Thymus (tissue), 11 donors: ENCODE results near the gene FBXL15. TPM values are rescaled to one million over a fixed set of nuclear protein-coding genes. Genes with fewer than 3 reads are reported as not detected.

Source experiments
- DNase-seq, 9 donors: peaks; one replicate each; pipeline ENCODE4 v3.0.0-alpha.2; 2013; ENCODE audit warnings: low spot score in 9 of 9, low read depth in 6 of 9, missing footprints in 1 of 9
- H3K27ac ChIP-seq, 2 donors: one replicate each; pipeline ENCODE4 v1.5.1; 2013; ENCODE audit warnings: control low read depth in 1 of 2, low read depth in 1 of 2, low read length in 1 of 2, mild to moderate bottlenecking in 1 of 2, moderate library complexity in 1 of 2
- H3K27me3 ChIP-seq, 2 donors: one replicate each; pipeline ENCODE4 v1.5.1; 2013; ENCODE audit warnings: low read length in 1 of 2; ENCODE audit not compliant: control insufficient read depth in 2 of 2, insufficient read depth in 1 of 2
- H3K36me3 ChIP-seq, 2 donors: one replicate each; pipeline ENCODE4 v1.5.1; 2013; ENCODE audit warnings: low read length in 1 of 2, mild to moderate bottlenecking in 1 of 2, moderate library complexity in 1 of 2; ENCODE audit not compliant: control insufficient read depth in 2 of 2, insufficient read depth in 2 of 2
- H3K4me1 ChIP-seq, 2 donors: one replicate each; pipeline ENCODE4 v1.5.1; 2013; ENCODE audit warnings: low read length in 2 of 2; ENCODE audit not compliant: control insufficient read depth in 2 of 2, insufficient read depth in 2 of 2
- H3K4me3 ChIP-seq, 2 donors: one replicate each; pipeline ENCODE4 v1.5.1; 2013; ENCODE audit warnings: low read length in 2 of 2, control low read depth in 1 of 2, mild to moderate bottlenecking in 1 of 2
- H3K9me3 ChIP-seq, 2 donors: one replicate each; pipeline ENCODE4 v1.5.1; 2013; ENCODE audit warnings: low read length in 1 of 2, mild to moderate bottlenecking in 1 of 2; ENCODE audit not compliant: control insufficient read depth in 2 of 2, insufficient read depth in 1 of 2
- WGBS: extraction: QIAGEN DNeasy Blood & Tissue Kit; methylation state at CpG from one replicate; pipeline ENCODE4 v1.1.7; 2013; 5-methylcytosine and 5-hydroxymethylcytosine counted together
- polyA plus RNA-seq: library from polyadenylated mRNA; stranded (reverse); fragments of 200-250 nt; gene quantifications from one replicate; pipeline ENCODE4 v1.2.3, GENCODE V29; 2013
- total RNA-seq: library from RNA; stranded (reverse); fragments of 120-200 nt; gene quantifications from one replicate; pipeline ENCODE4 v1.2.4, GENCODE V29; 2013
- donor health status: healthy.

The FBXL15 gene
- total and polyA plus RNA-seq, 2 donors, result 7.8 to 12.0 TPM

DNA sequence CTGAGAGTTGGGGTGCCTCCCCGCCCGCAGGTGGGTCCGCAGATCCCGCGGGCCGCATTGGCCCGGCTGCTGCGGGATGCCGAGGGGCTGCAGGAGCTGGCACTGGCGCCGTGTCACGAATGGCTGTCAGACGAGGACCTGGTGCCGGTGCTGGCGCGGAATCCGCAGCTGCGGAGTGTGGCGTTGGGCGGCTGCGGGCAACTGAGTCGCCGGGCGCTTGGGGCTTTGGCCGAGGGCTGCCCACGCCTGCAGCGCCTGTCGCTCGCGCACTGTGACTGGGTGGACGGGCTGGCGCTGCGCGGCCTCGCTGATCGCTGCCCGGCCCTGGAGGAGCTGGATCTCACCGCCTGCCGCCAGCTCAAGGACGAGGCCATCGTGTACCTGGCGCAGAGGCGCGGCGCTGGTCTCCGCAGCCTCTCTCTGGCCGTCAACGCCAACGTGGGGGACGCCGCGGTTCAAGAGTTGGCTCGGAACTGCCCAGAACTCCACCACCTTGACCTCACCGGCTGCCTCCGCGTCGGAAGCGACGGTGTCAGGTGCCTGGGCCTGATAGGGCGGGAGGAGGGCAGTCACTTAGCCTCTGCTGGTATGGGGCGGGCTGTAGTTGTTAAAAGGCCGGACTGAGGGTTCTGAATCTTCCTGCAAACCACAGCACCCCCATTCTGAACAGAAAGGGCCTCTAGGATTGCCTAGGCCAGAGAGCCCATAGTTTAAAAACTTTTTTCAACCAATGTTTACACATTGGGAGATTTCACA, 1.3 kb downstream of the FBXL15 start:
- Histone ChIP-seq H3K4me3 (peak overlapping the region; percentile 63 to 66), H3K36me3 (peaks cover 14 to 18% of the 10 kb centered on the region in 2 donors), H3K9me3 (peaks cover 0 to 12% of the 10 kb centered on the region in 2 donors), H3K27ac (peak overlapping the region; percentile 26 to 64), H3K4me1 (peaks cover 33 to 39% of the 10 kb centered on the region in 2 donors), H3K27me3 (peaks cover 22 to 61% of the 10 kb centered on the region in 2 donors)
- peak in 1 of 9 donors; percentile 33 for DNase-seq
- WGBS, result 2% methylated on average over 62 of the region's 62 CpGs

DNA sequence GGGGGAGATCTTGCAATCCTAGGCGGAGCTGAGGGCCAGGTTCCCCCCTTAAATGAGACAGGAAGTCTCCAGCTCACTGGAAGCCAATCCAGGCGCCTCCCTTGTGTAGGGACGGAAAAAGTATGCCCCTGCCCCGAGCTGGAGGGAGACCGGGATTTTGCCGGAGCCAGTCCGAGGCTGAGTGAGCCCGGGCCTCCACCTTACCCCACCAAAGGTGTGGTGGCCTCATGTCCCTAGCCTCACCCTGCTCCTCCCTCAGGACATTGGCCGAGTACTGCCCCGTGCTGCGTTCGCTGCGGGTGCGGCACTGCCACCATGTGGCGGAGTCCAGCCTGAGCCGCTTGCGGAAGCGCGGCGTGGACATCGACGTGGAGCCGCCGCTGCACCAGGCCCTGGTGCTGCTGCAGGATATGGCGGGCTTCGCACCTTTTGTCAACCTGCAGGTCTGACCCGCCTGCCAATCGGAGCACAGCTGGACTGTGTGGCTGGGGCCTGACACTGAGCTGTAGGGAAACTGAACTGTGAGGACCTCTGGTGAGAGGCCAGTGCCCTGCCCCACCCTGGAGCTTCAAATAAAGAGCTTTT, 2.0 kb downstream of the FBXL15 start:
- peaks cover 14 to 18% of the 10 kb centered on the region in 2 donors for H3K36me3 ChIP-seq
- H3K4me1 ChIP-seq, result peaks cover 33 to 39% of the 10 kb centered on the region in 2 donors
- no peak overlapping the region for H3K27ac ChIP-seq
- WGBS, result 27% methylated on average over 28 of the region's 28 CpGs
- H3K9me3 ChIP-seq, result peaks cover 0 to 12% of the 10 kb centered on the region in 2 donors
- H3K4me3 ChIP-seq, result peak overlapping the region; percentile 63 to 66
- peak in 1 of 9 donors; percentile 28 for DNase-seq
- peaks cover 19 to 54% of the 10 kb centered on the region in 2 donors for H3K27me3 ChIP-seq

DNA sequence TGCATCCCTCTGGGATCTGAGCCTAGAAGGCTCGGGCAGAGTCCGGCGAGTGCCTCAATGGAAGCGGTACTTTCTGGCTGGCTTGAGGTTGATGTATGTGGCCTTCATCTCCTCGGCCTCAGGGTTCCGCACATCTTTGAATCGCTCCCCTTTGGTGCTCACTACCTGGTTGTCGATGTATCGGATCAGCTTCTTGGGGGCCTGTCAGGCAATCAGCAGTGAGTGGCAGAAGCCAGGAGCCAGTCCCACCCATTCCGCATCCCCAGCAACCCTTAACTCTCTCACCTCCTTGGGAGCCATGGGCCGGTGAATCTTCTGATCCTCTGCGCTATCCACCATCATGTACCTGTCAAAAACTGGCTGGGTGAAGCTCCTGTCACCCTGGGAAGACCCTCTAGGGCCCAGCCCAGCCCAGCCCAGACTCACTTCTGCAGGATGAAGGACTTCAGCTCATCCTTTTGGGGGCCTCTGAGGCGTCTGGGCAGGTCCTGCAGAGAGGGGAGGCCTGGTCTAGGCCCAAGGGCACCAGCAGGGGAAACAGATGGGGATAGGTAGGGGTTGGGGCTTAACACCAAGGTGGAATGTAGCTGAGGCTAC, 2.8 kb downstream of the FBXL15 start:
- no peak overlapping the region for H3K4me3 ChIP-seq
- DNase-seq, result no peak
- H3K9me3 ChIP-seq, result peaks cover 0 to 12% of the 10 kb centered on the region in 2 donors
- peaks cover 33 to 39% of the 10 kb centered on the region in 2 donors for H3K4me1 ChIP-seq
- no peak overlapping the region for H3K27ac ChIP-seq
- WGBS, result 98% methylated on average over 13 of the region's 13 CpGs
- H3K27me3 ChIP-seq, result peaks cover 15 to 45% of the 10 kb centered on the region in 2 donors
- peaks cover 14 to 18% of the 10 kb centered on the region in 2 donors for H3K36me3 ChIP-seq

DNA sequence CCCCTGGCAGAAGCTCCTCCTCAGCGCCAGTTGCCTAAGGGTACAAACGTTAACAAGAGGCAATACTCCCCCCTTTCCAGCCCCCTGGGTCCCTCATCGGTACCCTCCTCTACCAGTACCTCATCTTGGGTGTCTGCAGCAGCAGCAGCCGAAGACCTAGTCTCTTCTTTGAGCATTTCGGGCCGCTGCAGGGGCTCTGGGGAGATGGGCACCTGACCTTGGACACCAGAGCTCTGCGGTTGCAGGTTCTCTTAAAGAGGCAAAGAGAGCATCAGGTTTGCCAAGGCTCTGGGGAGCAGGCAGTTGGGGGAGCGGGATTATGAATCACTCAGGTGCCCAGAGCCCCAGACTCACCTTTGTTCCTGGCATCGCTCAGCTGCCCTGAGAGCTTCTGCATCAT, 3.5 kb downstream of the FBXL15 start:
- H3K36me3 ChIP-seq, result peaks cover 14 to 18% of the 10 kb centered on the region in 2 donors
- no peak overlapping the region for H3K4me3 ChIP-seq
- no peak overlapping the region for H3K27ac ChIP-seq
- peaks cover 0 to 12% of the 10 kb centered on the region in 2 donors for H3K9me3 ChIP-seq
- peaks cover 8 to 39% of the 10 kb centered on the region in 2 donors for H3K27me3 ChIP-seq
- whole genome bisulfite sequencing, result 97% methylated on average over 9 of the region's 9 CpGs
- DNase-seq, result no peak
- peaks cover 32 to 35% of the 10 kb centered on the region in 2 donors for H3K4me1 ChIP-seq

DNA sequence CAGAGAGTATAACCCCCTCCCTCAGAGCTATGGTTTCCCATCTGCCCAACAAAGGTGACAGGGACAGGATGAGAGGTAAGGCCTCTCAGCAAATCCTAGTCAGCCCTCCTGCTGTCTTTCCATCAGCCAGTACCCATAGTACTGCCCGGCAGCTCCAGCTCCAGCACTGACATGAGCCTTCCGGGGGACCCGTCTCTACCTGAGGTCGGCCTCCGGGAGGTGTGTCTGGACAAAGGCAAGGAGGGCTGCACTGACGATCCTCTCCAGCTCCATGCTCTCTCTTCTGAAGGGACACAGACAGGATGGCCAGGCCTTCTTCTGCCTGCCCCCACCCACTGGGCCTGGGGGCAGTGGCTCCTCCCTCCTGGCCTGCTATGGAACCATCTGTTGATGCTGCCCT, 4.3 kb downstream of the FBXL15 start:
- DNase-seq, result no peak
- Histone ChIP-seq H3K27ac (no peak overlapping the region), H3K4me1 (peaks cover 24 to 27% of the 10 kb centered on the region in 2 donors), H3K4me3 (no peak overlapping the region), H3K27me3 (peaks cover 6 to 31% of the 10 kb centered on the region in 2 donors), H3K36me3 (peaks cover 14 to 18% of the 10 kb centered on the region in 2 donors), H3K9me3 (peaks cover 0 to 12% of the 10 kb centered on the region in 2 donors)
- WGBS, result over 99% methylated on average over 6 of the region's 6 CpGs

DNA sequence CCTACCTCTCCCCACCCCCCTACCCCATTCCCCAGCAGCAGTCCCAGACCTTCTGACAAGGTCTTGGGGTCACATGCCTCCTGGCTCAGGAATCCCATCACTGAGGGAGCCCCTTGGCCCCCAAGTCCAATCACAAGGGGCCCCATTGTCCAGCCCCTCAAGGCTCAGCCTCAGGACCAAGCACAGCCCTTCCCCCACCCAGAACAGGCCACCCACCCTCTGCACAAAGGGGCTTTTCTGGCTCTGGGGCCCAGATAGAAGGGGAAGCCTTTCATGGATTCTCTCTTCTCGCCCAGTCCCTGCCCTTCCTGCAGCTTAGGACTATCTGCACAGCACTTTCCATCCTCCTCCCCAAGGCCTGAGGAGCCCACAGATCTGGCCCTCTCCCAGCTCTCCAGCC, 4.8 kb downstream of the FBXL15 start:
- Histone ChIP-seq H3K9me3 (peaks cover 0 to 12% of the 10 kb centered on the region in 2 donors), H3K4me3 (no peak overlapping the region)
- WGBS, result 97% methylated on average over 1 of the region's 1 CpG

DNA sequence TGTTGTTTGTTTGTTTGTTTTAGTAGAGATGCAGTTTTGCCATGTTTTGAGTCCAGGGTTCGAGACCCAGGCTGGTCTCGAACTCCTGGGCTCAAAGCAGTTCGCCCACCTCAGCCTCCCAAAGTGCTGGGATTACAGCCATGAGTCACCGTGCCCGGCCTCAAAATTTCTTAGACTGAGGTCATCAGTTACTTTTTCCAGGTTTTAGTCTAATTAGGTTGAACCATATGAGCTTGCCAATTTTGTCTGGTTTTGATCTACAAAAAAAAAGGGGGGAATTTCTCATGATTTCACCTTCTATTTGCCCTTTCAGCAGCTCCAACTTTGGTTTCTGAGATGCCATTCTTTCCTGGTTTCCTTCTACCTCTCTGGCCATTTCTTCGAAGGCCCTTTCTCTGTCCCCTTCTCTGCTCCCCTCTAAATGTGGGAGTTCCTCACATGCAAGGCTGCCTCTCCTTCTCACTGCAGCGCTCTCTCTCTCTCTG, 6.2 kb downstream of the FBXL15 start:
- H3K4me3 ChIP-seq, result no peak overlapping the region
- H3K36me3 ChIP-seq, result peaks cover 14 to 18% of the 10 kb centered on the region in 2 donors
- peaks cover 15% of the 10 kb centered on the region in 2 donors for H3K4me1 ChIP-seq
- WGBS, result 96% methylated on average over 7 of the region's 7 CpGs
- no peak overlapping the region for H3K27ac ChIP-seq
- H3K27me3 ChIP-seq, result peaks cover 6 to 12% of the 10 kb centered on the region in 2 donors
- DNase-seq, result no peak
- H3K9me3 ChIP-seq, result peaks cover 0 to 7% of the 10 kb centered on the region in 2 donors

More for the DNA sequence above, 4.8 kb downstream of the FBXL15 start:
- peaks cover 14 to 18% of the 10 kb centered on the region in 2 donors for H3K36me3 ChIP-seq
- H3K27ac ChIP-seq, result no peak overlapping the region
- DNase-seq, result no peak
- peaks cover 19 to 22% of the 10 kb centered on the region in 2 donors for H3K4me1 ChIP-seq
- peaks cover 6 to 26% of the 10 kb centered on the region in 2 donors for H3K27me3 ChIP-seq

DNA sequence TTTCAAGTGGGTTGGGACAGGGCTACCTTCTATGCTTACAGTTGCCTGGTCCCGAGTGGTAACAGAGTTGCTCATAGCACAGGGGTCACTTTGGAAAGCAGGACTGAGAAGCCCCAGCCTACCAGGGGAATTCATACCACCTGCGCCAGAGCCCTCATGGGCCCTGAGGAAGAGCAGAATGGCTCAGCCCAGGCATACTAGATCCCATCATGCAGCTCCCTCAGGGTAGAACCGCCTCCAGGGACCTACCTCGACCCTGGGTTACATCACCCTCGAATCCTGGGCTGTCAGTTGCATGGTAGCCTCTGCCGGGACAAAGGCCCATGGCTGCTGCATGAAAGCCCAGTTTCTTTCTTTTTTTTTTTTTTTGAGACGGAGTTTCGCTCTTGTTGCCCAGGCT, 8.8 kb downstream of the FBXL15 start:
- H3K4me3 ChIP-seq, result no peak overlapping the region
- H3K27me3 ChIP-seq, result peaks cover 0 to 5% of the 10 kb centered on the region in 2 donors
- H3K27ac ChIP-seq, result no peak overlapping the region
- DNase-seq, result no peak
- 97% methylated on average over 8 of the region's 8 CpGs for WGBS
- H3K4me1 ChIP-seq, result peaks cover 7 to 25% of the 10 kb centered on the region in 2 donors
- peaks cover 0 to 6% of the 10 kb centered on the region in 2 donors for H3K9me3 ChIP-seq
- H3K36me3 ChIP-seq, result peaks cover 3 to 4% of the 10 kb centered on the region in 2 donors
